ENCODE data around the gene HELB.

The HELB gene

GRCh38 chr12:66304296-66304900 is 2.1 kb downstream of the HELB start:
- no peak for DNase-seq

DNA sequence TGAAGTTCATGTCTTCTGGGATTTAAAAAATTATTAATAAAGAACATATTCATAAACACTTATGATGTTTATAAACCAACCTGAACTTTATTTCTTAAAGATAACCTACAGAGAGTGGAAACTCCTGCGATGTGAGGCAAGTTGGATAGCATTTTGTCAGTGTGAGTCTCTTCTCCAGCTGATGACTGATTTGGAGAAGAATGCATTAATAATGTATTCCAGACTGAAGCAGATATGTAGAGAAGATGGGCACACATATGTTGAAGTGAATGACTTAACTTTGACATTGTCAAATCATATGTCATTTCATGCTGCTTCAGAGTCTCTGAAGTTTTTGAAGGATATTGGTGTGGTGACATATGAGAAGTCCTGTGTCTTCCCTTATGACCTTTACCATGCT is 7.3 kb downstream of the HELB start:
- no peak for DNase-seq

- no peak for DNase-seq
These were observed 9.9 kb downstream of the HELB start for GRCh38 chr12:66312189-66312588.

DNA sequence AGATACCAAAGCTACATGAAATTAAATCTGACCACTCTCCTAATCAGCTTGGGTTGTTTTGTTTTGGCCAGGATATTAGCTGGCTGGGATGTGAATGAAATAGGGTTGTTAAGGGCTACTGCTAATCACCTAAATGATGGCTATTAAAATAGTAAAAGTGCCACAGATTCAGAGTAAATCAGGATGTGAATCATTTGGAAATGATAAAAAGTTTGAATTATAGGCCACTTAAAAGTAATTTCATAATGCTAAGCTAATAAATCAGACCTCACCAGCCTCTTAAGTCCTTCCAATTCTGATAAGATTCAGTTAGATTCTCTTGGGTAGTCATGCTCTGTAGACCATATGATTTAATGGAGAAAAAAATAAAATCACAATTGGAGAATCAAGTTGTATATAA is 12.0 kb downstream of the HELB start:
- DNase-seq, result no peak

DNA sequence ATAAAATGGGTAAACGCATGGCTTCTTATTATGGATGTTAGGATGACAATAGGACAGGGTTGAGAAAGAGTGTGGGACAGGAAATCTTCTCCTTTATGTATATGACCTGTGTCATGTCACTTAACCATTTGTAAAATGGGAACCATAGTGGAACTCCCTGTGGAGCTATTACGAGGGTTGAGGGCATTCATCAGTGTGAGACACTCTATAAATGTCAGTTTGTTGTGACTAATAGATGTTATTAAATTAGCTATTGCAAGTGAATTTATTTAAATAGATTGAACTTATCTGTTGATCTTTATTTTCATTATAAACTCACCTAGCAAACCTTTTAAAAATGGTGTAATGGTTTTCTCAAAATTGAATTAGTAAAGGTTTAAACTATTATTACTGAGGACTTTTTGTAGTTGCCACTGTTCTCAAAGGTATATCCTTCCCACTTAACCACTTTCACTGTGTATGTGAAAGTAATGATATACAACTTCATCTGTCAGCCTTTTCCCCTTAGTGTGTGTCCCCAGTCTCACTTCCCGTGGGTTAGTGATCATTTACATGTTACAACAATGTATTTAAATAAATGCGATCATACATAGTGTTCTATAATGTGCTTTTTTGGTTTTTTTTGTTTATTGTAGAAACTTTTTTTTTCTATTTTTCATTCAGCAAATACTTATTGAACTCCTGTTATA is 17.1 kb downstream of the HELB start:
- no peak for DNase-seq

GRCh38 chr12:66320996-66321395 is 18.7 kb downstream of the HELB start:
- no peak for DNase-seq

GRCh38 chr12:66321435-66321834 is 19.1 kb downstream of the HELB start:
- DNase-seq, result no peak

DNA sequence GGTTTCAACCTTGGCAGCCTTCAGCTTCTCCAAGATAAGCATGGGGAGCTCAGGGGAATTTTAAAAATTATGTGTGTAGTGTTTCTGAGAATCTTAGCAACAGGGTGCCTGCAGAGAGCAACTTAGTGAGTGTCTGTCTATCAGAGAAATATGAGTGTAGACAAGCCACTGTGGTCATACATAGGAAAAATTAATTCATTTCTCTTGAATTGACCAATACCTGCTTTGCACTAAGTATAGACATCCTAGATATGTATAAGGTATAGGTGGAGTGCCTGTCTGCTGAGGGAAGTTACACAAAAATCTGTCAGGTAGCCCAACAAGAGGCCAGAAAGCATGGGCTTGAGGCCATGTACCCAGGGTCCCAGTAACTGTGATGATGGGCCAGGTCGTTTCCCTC is 20.7 kb downstream of the HELB start:
- DNase-seq, result no peak

DNA sequence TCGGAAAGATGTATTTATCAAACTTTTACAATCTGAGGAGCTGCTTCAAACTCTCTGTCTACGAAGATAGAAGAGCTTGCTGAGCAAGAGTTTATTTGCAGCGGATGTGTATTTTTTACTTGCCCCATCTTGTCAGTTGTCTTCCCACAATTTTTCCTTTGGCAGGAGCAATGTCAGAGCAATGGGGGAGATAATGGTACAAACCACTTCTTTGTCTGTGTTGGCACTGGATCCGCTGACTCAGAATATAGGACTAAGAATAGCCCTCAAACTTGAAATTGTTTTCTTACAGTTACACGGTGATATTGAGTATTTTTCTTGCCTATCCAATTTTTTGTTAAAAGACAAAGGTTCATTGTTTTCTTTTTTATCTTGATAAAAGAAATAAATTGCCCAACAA is 27.6 kb downstream of the HELB start:
- no peak for DNase-seq

- no peak for DNase-seq
These were observed 28.7 kb downstream of the HELB start for GRCh38 chr12:66331016-66331415.

GRCh38 chr12:66331814-66332213 is 29.5 kb downstream of the HELB start:
- DNase-seq, result no peak

DNA sequence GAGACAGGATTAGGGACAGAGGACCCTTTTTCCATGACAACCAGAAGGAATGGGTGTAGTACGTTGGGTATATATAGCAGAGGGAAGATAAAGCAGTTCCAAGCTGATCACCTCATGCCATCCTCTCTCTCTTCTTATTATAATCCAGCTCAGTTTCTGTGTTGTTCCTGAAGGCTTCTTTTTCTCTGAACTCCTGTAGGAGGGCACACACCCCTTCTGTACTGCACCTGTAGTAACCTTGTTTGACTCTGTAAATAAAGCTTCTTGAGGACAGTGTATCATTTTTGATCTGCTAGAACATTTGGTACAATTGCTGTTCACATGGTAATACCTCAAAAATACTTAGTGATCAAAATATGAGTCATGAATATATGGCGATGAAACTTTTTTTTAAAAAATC is 33.5 kb downstream of the HELB start:
- DNase-seq, result no peak

DNA sequence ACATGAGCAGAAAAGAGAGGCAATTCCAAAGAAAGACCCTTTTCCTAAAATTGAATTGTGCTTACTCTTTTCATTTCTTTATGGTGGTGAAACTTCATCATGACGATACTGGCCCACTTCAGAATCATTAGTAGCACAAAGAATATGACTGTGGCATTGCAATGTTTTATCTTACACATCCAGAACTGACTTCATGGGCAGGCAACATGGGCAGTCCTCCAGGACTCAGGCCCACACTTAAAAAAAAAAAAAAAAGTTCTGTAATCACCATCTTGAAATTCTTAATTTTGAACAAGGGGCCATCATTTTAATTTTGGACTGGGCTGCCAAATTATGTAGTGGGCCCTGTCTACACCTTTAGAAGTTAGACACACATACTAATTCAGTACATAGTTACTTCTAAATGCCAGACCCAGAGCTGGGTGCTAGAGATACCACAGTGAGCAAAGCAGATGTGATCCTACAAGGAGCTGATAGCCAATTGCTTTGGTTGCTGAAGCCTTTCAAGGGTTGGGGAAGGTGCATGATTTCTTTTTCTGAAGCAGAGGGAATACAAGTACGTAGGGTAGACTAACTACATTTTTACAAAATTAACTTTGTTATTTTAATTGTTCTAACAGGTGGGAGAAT is 35.2 kb downstream of the HELB start:
- no peak for DNase-seq

GRCh38 chr12:66340131-66340530 is 37.8 kb downstream of the HELB start:
- no peak for DNase-seq

- no peak for DNase-seq
These were observed 38.8 kb downstream of the HELB start for GRCh38 chr12:66341126-66341525.

- DNase-seq, result no peak
These were observed 42.9 kb downstream of the HELB start for GRCh38 chr12:66345212-66345611.

DNA sequence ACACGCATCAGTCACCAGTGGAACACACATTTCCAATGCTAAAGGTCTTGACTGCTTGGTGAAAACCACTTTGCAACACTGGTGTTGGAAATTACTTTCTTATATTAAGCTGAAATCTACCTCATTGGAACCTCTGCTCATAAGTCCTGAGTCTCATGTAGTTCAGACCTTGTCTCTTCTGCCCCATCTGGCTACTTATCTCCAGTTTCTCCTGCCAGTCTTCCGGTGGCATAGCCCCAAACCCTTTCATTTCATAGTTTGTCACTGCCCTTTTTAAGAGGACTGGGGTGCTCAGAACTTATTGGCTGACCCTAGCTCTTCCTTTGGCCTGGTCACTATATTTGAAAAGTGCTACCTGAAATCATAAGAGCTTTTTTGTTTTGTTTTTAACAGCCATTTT is 43.7 kb downstream of the HELB start:
- no peak for DNase-seq

DNA sequence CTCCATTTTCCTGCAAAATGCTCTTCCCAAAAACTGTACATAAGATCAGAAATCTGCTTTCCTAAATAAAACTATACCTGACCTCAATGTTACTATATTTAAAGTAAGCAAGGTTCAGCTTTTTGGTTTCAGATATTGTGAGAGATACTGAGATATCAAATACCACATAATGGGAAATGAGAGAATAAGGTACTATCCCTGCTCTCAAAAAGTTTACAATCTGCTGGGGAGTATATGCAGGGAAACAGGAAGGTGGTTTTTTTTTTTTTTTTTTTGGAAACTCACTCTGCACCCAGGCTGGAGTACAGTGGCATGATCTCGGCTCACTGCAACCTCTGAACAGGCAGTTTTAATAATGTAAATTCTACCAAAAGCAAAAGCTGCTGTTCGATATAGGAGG is 49.0 kb downstream of the HELB start:
- no peak for DNase-seq

DNA sequence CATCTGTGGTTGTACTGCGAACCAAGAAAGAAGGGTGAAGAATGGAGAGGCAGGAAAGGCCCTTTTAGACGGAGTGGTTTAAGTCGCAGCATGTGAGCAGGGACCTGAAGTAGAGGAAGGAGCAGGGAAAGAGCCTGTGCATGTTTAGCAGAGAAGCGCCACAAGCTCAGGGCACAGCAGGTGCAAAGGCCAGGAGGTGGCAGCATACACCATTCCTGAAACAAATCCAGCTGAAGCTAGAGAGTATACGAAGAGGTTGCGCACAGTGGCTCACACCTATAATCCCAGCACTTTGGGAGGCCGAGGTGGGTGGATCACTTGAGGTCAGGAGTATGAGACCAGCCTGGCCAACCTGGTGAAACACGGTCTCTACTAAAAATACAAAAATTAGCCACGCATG is 49.9 kb downstream of the HELB start:
- no peak for DNase-seq

- no peak for DNase-seq
These were observed 50.6 kb downstream of the HELB start for GRCh38 chr12:66352899-66353298.

GRCh38 chr12:66354291-66354690 is 52.0 kb downstream of the HELB start:
- no peak for DNase-seq

DNA sequence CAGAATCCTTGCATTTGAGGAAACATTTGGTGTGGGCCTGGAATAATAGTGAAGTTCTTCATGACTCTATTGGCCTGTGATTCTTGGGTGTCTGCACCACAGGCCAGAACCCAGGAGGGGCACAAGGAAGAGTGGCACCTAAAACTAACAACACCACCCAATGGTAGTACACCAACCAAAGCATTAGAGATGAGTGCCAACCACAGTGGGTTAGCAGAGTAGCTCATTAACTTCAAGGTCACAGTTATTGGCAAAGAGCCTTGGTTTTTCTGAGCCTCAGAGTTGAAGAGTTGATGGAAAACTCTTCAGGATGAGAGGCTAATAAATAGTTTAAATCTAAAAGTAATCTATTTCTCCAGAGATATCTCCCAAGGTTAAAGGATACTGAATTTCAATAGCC is 57.0 kb downstream of the HELB start:
- DNase-seq, result no peak

- no peak for DNase-seq
These were observed 59.4 kb downstream of the HELB start for GRCh38 chr12:66361703-66362102.

DNA sequence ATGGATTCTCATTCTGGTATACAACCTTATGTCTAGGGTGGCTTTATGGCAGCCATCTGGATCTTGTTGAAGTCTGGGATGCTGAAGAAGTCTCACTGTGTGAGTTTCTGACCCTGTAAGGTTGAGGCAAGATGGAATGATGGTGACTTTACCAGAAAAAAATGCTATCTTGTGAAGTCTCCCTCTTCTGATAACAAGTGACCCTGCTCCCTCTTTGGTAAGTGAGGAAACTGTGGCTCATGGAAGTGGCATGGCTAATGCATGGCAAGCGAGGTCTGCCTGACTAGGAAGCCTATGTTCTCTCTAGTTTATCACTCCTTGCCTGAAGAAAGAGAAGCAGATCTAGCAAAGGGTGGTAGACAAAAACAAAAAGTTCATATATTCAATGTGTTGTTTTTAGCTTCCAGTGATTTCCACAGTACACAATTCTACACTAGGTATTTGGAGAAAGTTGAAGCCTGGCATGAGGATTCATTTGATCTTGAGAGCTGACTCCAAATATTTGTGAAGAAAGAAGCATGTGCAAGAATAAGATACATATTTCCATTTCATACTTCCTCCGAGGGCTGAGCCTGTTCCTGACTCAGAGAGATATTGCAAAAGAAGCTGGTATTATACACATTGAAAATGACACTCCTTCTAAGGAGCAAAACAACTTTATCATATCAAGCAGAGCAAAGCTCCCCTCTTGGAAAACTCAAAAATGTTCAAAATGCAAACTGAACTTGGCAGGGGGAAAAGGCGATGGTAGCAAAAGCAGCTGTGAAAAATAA is 63.6 kb downstream of the HELB start:
- DNase-seq, result no peak

Measured in SHP77 treated with DMSO at 0.1 percent for 48 hours (cell line).